Heart left ventricle (tissue), 13 donors: Measurements from ENCODE around the gene C11orf98.

Experiments used
- CTCF ChIP-seq, 12 donors: fragments of 200-600 bp; sonication (generic) in 4 of 12; IDR thresholded peaks; one replicate each; pipeline versions ENCODE4 v1.5.0 to v1.8.0; 2018 to 2022; ENCODE audit warnings: antibody characterized with exemption in 12 of 12, mild to moderate bottlenecking in 5 of 12
- POLR2A ChIP-seq, 2 donors: fragments of 450-650 bp; IDR thresholded peaks; one replicate each; pipeline ENCODE4 v1.6.1; 2017; ENCODE audit warnings: antibody characterized with exemption in 2 of 2, mild to moderate bottlenecking in 2 of 2, moderate library complexity in 2 of 2
- donor health status: ischemic (EF 13 %, LVEDD 7.1; RV severe dilation, severe dysfunction).
- donor health status: DM: no; HTN: yes; CAD: no.
- donor health status: DM: no; HTN: no; CAD: no.
- donor health status: ischemic (EF 25% LVEDD 6.9; RV normal size, moderate dysfunction).
- donor health status: ischemic (EF 25% LVEDD 5.7; RV mildly dilated, moderate dysfunction).
- donor health status: ischemic (EF 35%, LVEDD 5.7; RV mildly dilated, moderate dysfunction).
- donor health status: nonischemic (EF 11% LVEDD 7.7; RV severe dilation, severe dysfunction).
- donor health status: DM: yes; HTN: yes; CAD: no.
- donor health status: PGD.
- donor health status: ischemic (EF 29% LVEDD 5.4; RV normal size, mild dysfunction).
- donor health status: nonischemic (EF 23%, LVEDD 6.1; RV moderate dilation, normal function).

- TF ChIP-seq CTCF (IDR thresholded peaks at IDR 0.05) (no peak), POLR2A (IDR thresholded peaks at IDR 0.05) (no peak)
These were observed 470 bp downstream of the C11orf98 start for GRCh38 chr11:62664405-62665074.
